DMS 273 (cell line): ENCODE results near the gene ZNF467.

Experiments used
- DNase-seq: peaks from one replicate; lab custom pipeline; 2025; ENCODE audit not compliant: unreplicated experiment; lab: John Stamatoyannopoulos, UW

ZNF467 gene

GRCh38 chr7:149751043-149751775 is 22.2 kb downstream of the ZNF467 start:
- no peak for DNase-seq

- DNase-seq, result no peak
These were observed 23.1 kb downstream of the ZNF467 start for GRCh38 chr7:149750122-149750845.

- no peak for DNase-seq
These were observed 25.1 kb downstream of the ZNF467 start for GRCh38 chr7:149748076-149748874.

- no peak for DNase-seq
These were observed 29.7 kb downstream of the ZNF467 start for GRCh38 chr7:149743476-149744255.

- DNase-seq, result peak; percentile 96
These were observed 31.2 kb downstream of the ZNF467 start for GRCh38 chr7:149742075-149742701.

DNA sequence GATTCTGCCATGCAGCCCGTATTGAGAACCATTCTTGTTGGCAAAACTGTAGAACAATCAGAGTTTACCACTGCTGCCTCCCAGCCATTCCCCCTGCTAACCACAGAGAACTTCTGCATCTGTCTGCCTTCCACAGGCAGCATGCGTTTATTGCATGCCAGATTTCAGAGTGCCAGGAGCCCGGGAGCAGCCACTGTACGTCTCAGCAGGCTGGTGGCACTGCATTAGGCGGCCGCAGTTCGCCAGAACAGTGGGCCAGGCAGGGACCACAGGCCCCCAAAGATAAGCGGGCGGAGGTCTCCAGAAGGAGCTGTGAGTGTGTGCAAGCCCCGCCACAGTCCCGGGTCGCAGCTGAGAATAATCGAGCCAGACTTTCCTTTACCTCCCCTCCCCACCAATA is 31.8 kb downstream of the ZNF467 start:
- peak; percentile 88 for DNase-seq

GRCh38 chr7:149736478-149737360 is 36.7 kb downstream of the ZNF467 start:
- peak; percentile 38 for DNase-seq

DNA sequence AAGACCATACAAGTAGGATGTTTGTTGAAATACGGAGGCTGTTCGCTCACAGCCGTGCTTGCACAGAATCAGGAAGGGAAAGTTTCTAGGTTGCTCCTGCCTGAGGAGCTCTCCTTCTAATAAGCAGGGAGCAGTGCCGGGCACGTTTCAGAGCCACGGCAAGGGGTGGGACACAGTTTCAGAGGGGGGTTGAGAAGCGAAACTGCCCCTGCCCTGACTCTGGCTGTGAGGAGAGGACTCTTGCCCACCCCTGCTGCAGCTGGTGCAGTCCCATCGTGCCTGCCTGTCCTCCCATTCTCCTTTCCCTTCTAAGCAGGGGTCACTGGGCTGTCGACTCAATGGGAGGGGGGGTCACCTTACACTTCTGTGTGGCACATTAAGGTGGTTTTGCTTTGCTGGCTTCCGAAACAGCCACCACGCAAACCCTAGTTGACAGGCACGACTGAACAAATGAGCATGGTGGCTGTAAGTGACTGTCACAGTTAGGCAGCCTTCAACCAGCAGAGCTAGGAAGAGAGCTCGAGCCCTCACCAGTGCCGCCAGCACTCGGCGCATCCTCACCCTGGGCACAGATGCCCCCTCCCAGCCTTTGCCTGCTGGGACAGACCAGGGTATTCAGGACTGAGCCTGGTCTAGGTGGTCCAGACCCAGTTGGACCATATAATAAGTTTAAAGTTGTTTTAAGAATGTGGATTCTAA is 37.5 kb downstream of the ZNF467 start:
- no peak for DNase-seq

DNA sequence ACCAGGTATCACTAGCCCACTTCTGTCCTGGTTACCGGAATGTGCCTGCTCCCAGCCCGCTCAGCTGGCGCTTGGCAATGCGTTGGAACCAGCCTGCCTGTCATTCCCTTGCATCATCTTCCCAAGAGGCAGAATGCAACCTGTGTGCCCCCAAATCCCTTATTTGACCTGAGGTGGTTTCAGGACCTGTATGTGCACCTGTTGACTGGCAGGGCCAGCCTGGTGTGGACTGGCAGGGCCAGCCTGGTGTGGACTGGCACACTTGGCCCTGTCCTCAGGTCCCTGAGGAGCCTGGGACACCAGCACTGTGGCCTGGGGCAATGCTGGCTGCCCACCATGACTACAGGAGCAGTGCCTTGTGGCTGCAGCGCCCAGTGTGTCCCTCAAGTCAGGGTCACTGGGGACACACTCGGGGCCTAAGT is 38.2 kb downstream of the ZNF467 start:
- DNase-seq, result no peak

DNA sequence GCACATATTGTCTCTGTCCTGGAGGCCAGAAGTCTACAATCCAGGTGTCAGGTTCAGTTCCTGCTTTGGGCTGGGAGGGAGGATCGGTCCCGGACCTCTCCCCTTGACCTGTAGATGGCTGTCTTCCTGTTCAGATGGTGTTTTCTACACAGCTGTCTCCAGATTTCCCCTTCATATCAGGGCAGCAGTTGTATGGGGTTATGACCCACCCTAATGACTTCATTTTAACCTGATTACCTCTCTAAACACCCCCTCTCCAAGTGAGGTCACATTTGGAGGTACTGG is 38.7 kb downstream of the ZNF467 start:
- DNase-seq, result no peak

GRCh38 chr7:149733924-149734790 is 39.2 kb downstream of the ZNF467 start:
- no peak for DNase-seq

DNA sequence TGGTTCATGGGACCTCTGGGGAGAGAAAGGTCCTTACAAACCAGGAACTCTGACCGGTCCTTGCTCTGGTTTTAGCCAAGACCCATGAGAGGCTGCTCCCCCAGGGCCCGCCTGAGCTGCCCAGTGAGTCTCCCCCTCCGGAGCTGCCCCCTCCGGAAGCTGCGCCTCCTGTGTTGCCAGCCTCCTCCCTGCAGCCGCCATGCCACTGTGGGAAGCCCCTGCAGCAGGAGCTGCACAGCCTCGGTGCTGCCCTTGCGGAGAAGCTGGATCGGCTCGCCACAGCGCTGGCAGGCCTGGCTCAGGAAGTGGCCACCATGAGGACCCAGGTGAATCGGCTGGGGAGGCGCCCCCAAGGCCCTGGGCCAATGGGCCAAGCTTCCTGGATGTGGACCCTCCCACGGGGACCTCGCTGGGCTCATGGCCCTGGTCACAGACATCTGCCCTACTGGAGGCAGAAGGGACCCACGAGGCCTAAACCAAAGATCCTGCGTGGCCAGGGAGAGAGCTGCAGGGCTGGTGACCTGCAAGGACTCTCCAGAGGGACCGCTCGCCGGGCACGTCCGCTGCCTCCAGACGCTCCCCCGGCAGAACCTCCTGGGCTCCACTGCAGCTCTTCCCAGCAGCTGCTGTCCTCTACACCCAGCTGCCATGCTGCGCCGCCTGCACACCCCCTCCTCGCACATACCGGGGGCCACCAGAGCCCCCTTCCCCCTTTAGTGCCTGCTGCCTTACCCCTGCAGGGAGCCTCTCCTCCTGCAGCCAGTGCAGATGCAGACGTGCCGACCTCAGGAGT is 40.1 kb downstream of the ZNF467 start:
- DNase-seq, result no peak

DNA sequence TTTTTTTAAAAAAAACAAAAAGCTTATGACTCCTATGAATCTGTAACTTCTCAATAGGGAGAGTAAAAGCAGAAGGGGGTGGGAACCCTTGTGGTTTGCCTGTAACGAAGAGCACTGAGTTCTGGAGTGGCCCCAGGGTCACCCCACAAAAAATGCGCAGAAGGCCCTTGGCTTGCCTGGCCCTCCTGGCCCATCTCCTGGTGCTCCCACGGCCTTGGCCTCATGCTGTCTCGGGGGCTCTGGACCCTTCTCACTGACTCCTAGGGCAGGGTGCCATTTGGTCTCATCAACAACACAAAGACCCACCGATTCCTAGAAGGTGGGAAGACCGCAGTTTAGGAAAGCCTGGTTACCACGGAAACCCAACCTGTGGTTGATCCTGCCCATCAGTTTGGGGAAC is 40.8 kb downstream of the ZNF467 start:
- no peak for DNase-seq

- no peak for DNase-seq
These were observed 41.3 kb downstream of the ZNF467 start for GRCh38 chr7:149732111-149732561.

GRCh38 chr7:149731207-149731955 is 42.0 kb downstream of the ZNF467 start:
- no peak for DNase-seq

GRCh38 chr7:149729983-149730801 is 43.2 kb downstream of the ZNF467 start:
- DNase-seq, result no peak
